Stimulated activated memory B cell treated with anti-CD40 and anti-IgM and Interleukin-4, amounts not matched to agents 10 μg/mL and 1 μg/mL and 100 μg/mL, for 72 hours (primary cell): Measurements from ENCODE around the gene PDZD2.
"Not testable (repeated sequence)": the region's sequence is repeated elsewhere in the genome, so short reads cannot be mapped to it uniquely, and the experiment has no call there.

Source experiments
- ATAC-seq: fragments of 150-1000 bp; cut with Tn5 transposase; 2 replicates; pipeline ENCODE4 v1.10.0; 2021
- H3K27ac Mint-ChIP-seq: one replicate; pipeline ENCODE4 v1.8.0; 2022; ENCODE audit warnings: mild to moderate bottlenecking, mixed read lengths
- H3K27me3 Mint-ChIP-seq: one replicate; pipeline ENCODE4 v1.8.0; 2022; ENCODE audit warnings: mixed read lengths
- H3K36me3 Mint-ChIP-seq: one replicate; pipeline ENCODE4 v1.8.0; 2022; ENCODE audit warnings: mixed read lengths
- H3K4me1 Mint-ChIP-seq: one replicate; pipeline ENCODE4 v1.8.0; 2022; ENCODE audit warnings: mixed read lengths
- H3K4me3 Mint-ChIP-seq: one replicate; pipeline ENCODE4 v1.8.0; 2022; ENCODE audit warnings: mild to moderate bottlenecking, moderate library complexity, mixed read lengths
- H3K9me3 Mint-ChIP-seq: one replicate; pipeline ENCODE4 v1.8.0; 2022; ENCODE audit warnings: mixed read lengths

Gene PDZD2

DNA sequence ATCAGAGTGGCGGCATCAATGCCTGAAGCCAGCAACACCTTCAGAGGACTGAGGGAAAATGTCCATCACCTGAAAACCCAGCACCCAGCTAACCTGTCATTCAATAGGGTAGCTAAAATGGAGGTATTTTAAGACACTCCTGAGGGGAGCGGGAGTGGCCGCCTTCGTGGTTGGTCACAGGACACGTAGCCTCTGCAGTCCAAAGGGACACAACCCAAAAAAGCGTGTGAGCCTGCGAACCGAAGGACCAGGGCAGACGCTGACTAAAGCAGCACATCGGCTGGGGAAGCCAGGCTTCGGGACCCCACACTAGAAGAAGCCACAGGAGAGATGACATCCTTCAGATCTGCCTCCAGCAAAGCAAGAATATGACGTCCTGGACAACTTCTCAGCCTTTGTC lies 464.6 kb downstream of the PDZD2 start:
- no peak for ATAC-seq
- Mint-ChIP-seq H3K9me3 (no peaks in the 10 kb centered on the region), H3K4me3 (no peak overlapping the region), H3K27ac (no peak overlapping the region), H3K4me1 (no peaks in the 10 kb centered on the region), H3K36me3 (peaks cover 47% of the 10 kb centered on the region), H3K27me3 (no peaks in the 10 kb centered on the region)

DNA sequence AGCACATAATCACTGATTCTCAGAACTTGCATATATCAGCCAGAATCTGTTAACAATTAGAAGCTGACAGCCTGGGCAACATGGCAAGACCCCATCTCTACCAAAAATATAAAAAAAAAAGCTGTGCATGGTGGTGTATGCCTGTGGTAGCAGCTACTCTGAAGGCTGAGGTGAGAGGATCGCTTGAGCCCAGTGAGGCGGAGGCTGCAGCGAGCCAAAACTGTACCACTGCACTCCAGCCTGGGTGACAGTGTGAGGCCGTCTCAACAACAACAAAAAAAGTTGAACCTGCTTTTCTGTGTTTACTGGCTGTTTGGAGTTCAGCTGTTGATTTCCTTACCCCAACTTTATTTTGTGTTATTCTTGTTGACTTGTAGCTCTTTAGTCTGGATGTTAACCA lies 468.4 kb downstream of the PDZD2 start:
- H3K9me3 Mint-ChIP-seq = no peaks in the 10 kb centered on the region
- no peak for ATAC-seq
- H3K4me3 Mint-ChIP-seq = no peak overlapping the region
- peaks cover 53% of the 10 kb centered on the region for H3K36me3 Mint-ChIP-seq
- no peaks in the 10 kb centered on the region for H3K4me1 Mint-ChIP-seq
- H3K27me3 Mint-ChIP-seq = no peaks in the 10 kb centered on the region
- no peak overlapping the region for H3K27ac Mint-ChIP-seq

DNA sequence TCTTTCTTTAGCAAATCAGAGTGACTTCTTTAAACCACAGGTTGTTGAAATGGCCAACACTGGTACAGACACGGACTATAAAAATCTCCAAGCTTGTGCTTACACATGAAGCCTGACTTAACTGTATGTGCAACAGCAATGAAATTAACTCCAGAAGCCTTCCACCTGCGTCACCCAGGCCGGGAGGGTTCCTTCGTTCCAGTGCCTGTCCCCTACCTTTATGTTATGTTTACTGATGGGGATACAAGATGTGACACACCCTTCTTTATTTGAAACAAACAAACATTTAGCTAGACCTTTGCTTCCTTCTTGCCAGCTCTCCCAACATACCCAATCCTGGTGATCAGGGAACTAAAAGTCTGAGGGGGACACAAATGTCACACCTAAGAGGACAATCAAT lies 469.2 kb downstream of the PDZD2 start:
- no peak overlapping the region for H3K4me3 Mint-ChIP-seq
- H3K4me1 Mint-ChIP-seq = no peaks in the 10 kb centered on the region
- peaks cover 51% of the 10 kb centered on the region for H3K36me3 Mint-ChIP-seq
- ATAC-seq = no peak
- no peaks in the 10 kb centered on the region for H3K27me3 Mint-ChIP-seq
- H3K9me3 Mint-ChIP-seq = no peaks in the 10 kb centered on the region
- H3K27ac Mint-ChIP-seq = no peak overlapping the region

DNA sequence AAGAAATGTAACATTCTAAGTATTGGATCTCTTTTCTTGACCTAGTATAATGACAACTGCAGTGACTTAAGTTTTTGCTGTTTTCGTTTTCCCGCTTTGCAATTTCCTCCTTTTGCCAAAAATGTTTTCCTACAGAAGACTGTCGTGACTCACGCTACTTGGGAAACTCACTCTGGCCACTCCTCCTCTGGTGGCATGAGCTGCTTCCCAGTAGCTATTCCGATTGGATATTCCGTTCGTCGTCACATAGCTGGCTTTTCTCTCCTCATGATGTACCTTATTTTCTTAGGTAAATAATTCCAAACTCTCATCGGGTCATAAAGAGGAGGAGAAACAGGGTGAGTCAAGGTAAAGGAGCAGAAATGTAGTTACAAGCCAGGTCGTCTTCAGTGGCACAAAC lies 470.3 kb downstream of the PDZD2 start:
- H3K4me1 Mint-ChIP-seq = no peaks in the 10 kb centered on the region
- no peaks in the 10 kb centered on the region for H3K9me3 Mint-ChIP-seq
- no peak for ATAC-seq
- no peaks in the 10 kb centered on the region for H3K27me3 Mint-ChIP-seq
- H3K27ac Mint-ChIP-seq = no peak overlapping the region
- H3K36me3 Mint-ChIP-seq = peaks cover 44% of the 10 kb centered on the region
- H3K4me3 Mint-ChIP-seq = no peak overlapping the region

DNA sequence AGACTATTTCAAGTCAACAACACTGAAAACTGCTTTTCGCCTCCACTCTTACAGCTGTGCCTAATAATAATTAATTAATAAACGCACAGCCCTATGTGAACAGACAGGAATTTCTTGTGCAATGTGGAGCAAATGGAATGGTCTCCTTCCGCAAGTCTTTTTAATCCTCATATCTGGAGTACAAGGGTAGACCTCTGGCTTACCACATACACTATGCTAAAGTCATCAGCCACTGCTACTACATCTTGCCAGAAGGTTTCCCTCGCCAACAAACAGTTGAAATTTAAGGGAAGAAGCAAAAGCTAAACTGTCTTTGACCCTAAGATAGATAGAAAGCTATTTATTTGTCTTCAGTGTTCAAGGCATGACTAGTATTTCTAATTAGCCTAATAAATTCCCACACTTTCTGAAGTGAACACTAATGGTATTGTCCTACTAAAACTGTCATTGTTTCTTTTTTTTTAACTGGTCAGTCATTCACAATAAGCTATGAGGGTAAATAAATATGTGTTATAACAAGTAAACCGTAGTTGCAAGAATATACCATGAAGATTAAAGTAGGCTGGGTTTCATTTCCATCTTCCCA lies 471.3 kb downstream of the PDZD2 start:
- Mint-ChIP-seq H3K36me3 (peaks cover 46% of the 10 kb centered on the region), H3K4me3 (no peak overlapping the region), H3K27ac (no peak overlapping the region), H3K4me1 (no peaks in the 10 kb centered on the region), H3K9me3 (no peaks in the 10 kb centered on the region), H3K27me3 (no peaks in the 10 kb centered on the region)
- ATAC-seq = no peak

DNA sequence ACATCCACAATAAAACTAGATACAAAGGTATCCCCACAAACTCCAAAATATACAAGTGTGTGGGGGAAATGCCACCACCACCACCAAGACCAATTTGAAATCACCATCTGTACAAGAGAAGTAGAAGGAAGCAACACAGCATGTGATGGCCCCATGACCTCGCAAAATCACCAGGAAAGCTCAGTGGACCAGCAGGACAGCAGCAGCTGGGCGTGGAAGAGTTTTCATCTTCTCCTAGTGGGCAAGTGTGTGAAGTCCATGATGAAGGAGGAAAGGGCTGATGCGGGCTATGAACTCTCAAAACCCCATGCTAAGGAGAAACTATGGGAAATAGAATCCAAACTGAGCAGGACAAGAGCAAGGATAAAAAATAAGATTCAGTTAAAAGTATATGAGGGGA lies 477.1 kb downstream of the PDZD2 start:
- H3K4me3 Mint-ChIP-seq = no peak overlapping the region
- peaks cover 19% of the 10 kb centered on the region for H3K4me1 Mint-ChIP-seq
- peaks cover 66% of the 10 kb centered on the region for H3K36me3 Mint-ChIP-seq
- H3K27me3 Mint-ChIP-seq = no peaks in the 10 kb centered on the region
- no peak for ATAC-seq
- H3K27ac Mint-ChIP-seq = no peak overlapping the region
- no peaks in the 10 kb centered on the region for H3K9me3 Mint-ChIP-seq

DNA sequence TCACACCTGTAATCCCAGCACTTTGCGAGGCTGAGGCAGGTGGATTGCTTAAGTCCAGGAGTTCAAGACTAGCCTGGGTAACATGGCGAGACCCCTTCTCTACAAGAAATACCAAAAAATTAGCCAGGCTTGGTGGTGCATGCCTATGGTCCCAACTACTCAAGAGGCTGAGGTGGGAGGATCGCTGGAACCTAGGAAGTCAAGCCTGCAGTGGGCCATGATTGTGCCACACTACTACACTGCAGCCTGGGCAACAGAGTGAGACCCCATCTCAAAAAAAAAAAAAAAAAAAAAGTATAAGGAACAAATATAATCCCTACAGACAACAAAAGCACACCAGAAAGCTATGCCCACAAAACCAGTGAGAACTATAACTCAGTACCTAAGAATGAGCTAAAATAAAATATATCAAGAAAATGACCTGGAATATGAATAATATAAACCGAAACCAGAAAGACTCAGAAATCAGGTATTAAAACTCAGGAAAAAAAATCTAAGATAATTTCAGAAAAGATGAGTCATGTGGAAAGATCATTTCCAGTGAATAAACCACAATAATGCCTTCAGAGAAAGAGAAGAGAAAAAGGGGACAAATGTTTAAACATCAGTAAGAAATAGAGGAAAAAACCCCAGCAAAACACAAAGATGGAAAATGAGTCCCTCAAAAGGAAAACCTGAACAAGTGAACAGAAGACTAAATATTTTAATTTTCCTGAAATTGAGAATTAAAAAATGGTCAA lies 477.8 kb downstream of the PDZD2 start:
- Mint-ChIP-seq H3K4me1 (peaks cover 19% of the 10 kb centered on the region), H3K36me3 (peaks cover 67% of the 10 kb centered on the region), H3K27ac (peak overlapping the region; percentile 31), H3K4me3 (no peak overlapping the region), H3K9me3 (no peaks in the 10 kb centered on the region), H3K27me3 (no peaks in the 10 kb centered on the region)
- ATAC-seq = no peak

DNA sequence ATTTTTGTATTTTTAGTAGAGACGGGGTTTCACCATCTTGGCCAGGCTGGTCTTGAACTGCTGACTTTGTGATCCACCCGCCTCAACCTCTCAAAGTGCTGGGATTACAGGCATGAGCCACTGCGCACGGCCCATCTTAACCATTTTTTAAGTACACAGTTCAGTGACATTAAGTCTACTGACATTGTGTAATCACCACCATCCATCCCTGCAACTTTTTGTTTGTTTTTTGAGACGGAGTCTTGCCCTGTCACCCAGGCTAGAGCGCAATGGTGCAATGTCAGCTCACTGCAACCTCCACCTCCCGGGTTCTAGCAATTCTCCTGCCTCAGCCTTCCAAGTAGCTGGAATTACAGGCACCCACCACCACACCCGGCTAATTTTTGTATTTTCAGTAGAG lies 480.0 kb downstream of the PDZD2 start:
- not testable (repeated sequence) for H3K4me3 Mint-ChIP-seq, H3K27me3 Mint-ChIP-seq, ATAC-seq, H3K27ac Mint-ChIP-seq, H3K9me3 Mint-ChIP-seq
- H3K36me3 Mint-ChIP-seq = peaks cover 66% of the 10 kb centered on the region
- H3K4me1 Mint-ChIP-seq = peaks cover 25% of the 10 kb centered on the region

DNA sequence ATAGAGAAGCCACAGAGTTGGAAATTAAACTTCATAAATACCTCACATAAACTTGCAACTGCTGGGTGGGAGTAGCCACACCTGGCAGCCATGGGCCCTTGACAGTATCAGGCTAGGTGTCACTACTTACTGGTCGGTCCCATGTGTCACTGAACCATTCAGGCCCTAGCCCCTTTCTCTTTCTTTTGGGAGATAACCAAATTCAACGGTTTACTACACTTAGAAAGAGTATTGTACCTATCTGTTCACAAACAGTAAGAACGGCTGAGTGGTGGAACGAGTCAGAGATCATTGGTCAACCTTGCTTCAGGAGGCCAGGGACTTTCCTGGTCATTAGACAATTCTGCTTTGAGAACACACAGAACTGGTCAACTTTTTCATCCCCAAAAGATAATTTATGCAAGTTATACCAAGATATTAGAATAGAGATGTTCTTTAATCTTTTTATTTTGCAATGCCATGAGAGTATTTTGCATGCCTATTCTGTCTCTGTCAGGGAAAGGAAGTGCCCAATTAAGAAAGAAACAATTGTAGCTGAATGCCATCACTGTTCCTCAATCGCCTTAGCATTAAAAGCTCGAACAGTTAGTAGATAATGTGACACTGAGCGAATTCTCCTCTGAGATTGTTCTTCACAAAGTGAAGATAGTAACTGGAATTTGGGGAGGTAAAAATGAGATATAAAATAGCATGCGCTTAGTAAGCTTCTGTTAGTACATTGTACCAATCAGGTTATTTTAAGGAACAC lies 484.3 kb downstream of the PDZD2 start:
- Mint-ChIP-seq H3K9me3 (no peaks in the 10 kb centered on the region), H3K27ac (no peak overlapping the region), H3K4me1 (peaks cover 19% of the 10 kb centered on the region), H3K4me3 (no peak overlapping the region), H3K36me3 (peaks cover 52% of the 10 kb centered on the region), H3K27me3 (no peaks in the 10 kb centered on the region)
- ATAC-seq = no peak

DNA sequence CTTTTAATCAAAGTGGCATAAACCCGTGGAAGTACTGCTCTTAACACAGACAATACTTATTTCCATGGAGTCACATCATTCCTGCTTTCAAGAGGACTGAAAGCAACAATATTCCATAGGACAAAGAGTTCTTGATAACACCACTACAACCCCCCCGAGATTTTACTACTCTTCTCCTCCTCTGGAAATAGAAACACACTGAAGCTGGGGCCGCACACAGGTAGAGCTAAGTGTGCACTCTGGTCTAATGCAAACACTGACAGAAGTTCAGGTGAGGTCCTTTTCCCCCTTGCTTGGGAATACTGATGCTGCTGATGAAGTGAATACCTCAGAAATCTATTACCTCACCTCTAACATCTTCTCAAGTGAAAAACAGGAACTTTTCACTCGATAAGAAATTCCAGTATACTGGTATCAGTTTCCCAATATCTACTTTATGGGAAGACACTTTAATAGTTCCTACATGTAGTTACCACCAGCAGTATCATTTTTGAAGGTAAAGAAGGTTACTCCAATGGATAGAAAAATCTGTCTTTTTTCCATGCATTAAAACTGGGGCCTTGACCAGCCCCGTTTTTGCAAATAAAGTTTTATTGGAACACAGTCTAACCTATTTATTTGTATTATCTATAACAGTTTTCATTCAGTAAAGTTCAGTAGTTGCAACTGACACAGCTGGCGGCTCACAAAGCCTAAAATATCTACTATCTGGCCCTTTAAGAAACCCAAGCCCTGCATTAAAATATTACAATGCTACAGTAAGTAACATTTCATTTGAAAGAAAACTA lies 485.2 kb downstream of the PDZD2 start:
- H3K36me3 Mint-ChIP-seq = peaks cover 58% of the 10 kb centered on the region
- peaks cover 27% of the 10 kb centered on the region for H3K4me1 Mint-ChIP-seq
- no peak for ATAC-seq
- H3K27me3 Mint-ChIP-seq = no peaks in the 10 kb centered on the region
- H3K9me3 Mint-ChIP-seq = no peaks in the 10 kb centered on the region
- peak overlapping the region; percentile 42 for H3K27ac Mint-ChIP-seq
- no peak overlapping the region for H3K4me3 Mint-ChIP-seq

DNA sequence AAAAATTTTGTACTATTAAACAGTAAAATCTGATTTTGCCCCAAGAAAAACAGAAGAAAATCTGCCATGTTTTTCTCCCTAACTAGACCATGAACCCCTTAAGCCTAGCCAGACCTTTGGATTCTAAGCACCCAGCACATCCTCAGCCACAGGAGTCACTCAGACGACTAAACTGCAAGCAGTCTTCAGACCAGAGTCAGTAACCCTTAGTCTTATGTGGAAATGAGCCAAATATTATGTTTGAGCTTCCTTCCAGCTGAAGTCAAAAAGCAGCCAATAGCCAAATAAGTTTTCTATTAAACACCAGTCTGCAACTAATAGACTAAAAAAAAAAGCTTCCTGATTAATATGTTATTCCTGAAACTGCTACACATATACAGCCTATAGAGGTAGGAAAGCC lies 487.8 kb downstream of the PDZD2 start:
- Mint-ChIP-seq H3K27ac (no peak overlapping the region), H3K36me3 (peaks cover 62% of the 10 kb centered on the region), H3K4me1 (peaks cover 39% of the 10 kb centered on the region), H3K27me3 (no peaks in the 10 kb centered on the region), H3K4me3 (no peak overlapping the region), H3K9me3 (no peaks in the 10 kb centered on the region)
- no peak for ATAC-seq

DNA sequence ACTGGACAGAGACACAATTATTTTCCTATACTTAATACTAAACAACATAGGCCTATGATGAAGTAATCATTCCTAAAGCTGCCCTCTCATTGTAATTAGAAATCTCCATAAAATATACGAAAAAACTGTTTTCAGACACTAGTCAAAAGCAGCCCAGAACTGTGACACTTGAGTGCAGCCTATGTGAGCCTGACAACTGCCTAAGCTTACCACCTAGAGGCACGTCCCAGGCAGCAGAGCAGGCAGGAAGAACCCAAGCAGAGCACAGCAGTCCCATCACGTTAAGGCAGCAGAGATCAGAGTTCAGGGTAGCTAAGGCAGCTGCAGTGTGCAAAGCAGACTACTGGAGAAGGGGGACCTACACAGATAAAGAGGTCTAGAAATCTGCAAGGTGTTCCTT lies 488.8 kb downstream of the PDZD2 start:
- peaks cover 39% of the 10 kb centered on the region for H3K4me1 Mint-ChIP-seq

DNA sequence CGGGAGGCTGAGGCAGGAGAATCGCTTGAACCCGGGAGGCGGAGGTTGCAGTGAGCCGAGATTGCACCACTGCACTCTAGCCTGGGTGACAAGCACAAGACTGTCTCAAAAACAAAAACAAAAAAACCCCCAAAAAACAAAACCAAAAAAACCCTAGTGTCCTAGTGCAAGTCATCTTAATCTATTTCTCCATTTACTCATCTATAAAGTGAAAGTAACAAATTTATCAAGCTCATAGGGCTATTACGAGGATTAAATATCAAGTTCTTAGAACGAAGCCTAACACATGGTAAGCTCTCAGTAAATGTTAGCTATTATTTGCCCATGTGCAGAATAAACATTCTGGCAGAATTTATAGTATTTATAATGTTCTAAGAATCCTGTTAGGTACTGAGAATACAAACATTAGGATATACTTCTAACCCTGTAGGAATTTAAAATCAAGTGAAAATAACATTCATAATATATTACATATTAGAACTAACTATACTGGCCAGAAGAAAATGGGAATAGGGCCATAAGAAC lies 490.2 kb downstream of the PDZD2 start:
- peaks cover 37% of the 10 kb centered on the region for H3K4me1 Mint-ChIP-seq
- ATAC-seq = no peak
- H3K27ac Mint-ChIP-seq = no peak overlapping the region
- peaks cover 62% of the 10 kb centered on the region for H3K36me3 Mint-ChIP-seq
- H3K4me3 Mint-ChIP-seq = no peak overlapping the region
- H3K27me3 Mint-ChIP-seq = no peaks in the 10 kb centered on the region
- no peaks in the 10 kb centered on the region for H3K9me3 Mint-ChIP-seq

More for the DNA sequence above, 488.8 kb downstream of the PDZD2 start:
- ATAC-seq = no peak
- H3K9me3 Mint-ChIP-seq = no peaks in the 10 kb centered on the region
- peaks cover 61% of the 10 kb centered on the region for H3K36me3 Mint-ChIP-seq
- no peak overlapping the region for H3K27ac Mint-ChIP-seq
- H3K27me3 Mint-ChIP-seq = no peaks in the 10 kb centered on the region
- H3K4me3 Mint-ChIP-seq = no peak overlapping the region

DNA sequence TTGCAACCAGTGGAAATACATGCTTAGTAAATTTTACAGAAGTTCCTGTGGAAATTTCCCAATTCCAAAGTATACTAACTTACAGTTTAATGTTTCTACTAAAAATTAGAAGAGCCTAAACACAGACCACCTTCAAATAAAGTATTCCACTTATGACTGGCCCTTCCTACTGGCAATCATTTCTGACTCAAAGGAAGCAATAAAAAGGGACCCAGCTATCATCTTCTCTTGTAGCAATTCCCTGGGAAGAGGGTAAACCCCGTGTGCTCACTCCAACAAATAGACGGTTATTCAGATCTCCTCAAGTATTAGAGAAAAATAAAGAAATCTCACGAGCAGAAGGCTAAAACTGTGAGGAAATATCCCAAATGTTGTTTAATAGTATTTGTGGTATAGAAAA lies 491.9 kb downstream of the PDZD2 start:
- H3K9me3 Mint-ChIP-seq = no peaks in the 10 kb centered on the region
- H3K27me3 Mint-ChIP-seq = no peaks in the 10 kb centered on the region
- H3K36me3 Mint-ChIP-seq = peaks cover 66% of the 10 kb centered on the region
- peaks cover 39% of the 10 kb centered on the region for H3K4me1 Mint-ChIP-seq
- H3K27ac Mint-ChIP-seq = peak overlapping the region; percentile 39
- ATAC-seq = no peak
- H3K4me3 Mint-ChIP-seq = no peak overlapping the region

DNA sequence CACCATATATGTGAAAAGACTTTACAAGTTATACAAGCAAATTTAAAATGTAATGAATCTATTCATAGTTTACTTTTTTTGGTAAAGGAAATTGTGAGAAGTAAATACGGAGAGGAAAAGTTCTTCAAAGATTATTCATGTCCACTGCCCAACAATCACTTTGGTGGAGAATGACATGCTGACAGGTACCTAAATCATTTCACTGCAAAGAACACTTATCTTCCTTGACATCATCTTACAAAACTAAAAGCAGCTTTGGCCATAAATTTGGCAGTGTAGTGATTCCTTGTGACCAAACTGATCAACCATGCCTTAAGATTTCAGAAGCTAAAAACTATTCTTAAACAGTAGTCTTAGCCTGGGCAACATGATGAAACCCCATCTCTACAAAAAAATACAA lies 492.7 kb downstream of the PDZD2 start:
- H3K27ac Mint-ChIP-seq = peak overlapping the region; percentile 39

More for the DNA sequence above, 492.7 kb downstream of the PDZD2 start:
- Mint-ChIP-seq H3K36me3 (peaks cover 58% of the 10 kb centered on the region), H3K4me3 (no peak overlapping the region), H3K27me3 (no peaks in the 10 kb centered on the region), H3K9me3 (no peaks in the 10 kb centered on the region), H3K4me1 (peaks cover 36% of the 10 kb centered on the region)
- ATAC-seq = no peak
